Activated naive CD8-positive, alpha-beta T cell treated with anti-CD3 and anti-CD28 coated beads, Interleukin-2, amount 50 U/mL, for 24 hours (primary cell): Measurements from ENCODE around the gene SLC24A3.

Source experiments
- ATAC-seq: fragments of 150-1000 bp; cut with Tn5 transposase; one replicate; pipeline ENCODE4 v1.10.0; 2021
- DNase-seq: peaks from one replicate; pipeline ENCODE4 v3.0.0; 2021
- H3K27ac Mint-ChIP-seq: one replicate; pipeline ENCODE4 v1.8.0; 2021; ENCODE audit warnings: mild to moderate bottlenecking, mixed read lengths
- H3K27me3 Mint-ChIP-seq: one replicate; pipeline ENCODE4 v1.8.0; 2021; ENCODE audit warnings: mixed read lengths
- H3K36me3 Mint-ChIP-seq: one replicate; pipeline ENCODE4 v1.8.0; 2021; ENCODE audit warnings: low read depth, mixed read lengths
- H3K4me1 Mint-ChIP-seq: one replicate; pipeline ENCODE4 v1.8.0; 2021; ENCODE audit warnings: mixed read lengths
- H3K4me3 Mint-ChIP-seq: one replicate; pipeline ENCODE4 v1.8.0; 2021; ENCODE audit warnings: mild to moderate bottlenecking, moderate library complexity, mixed read lengths
- H3K9me3 Mint-ChIP-seq: one replicate; pipeline ENCODE4 v1.8.0; 2021; ENCODE audit warnings: mixed read lengths

SLC24A3 gene

DNA sequence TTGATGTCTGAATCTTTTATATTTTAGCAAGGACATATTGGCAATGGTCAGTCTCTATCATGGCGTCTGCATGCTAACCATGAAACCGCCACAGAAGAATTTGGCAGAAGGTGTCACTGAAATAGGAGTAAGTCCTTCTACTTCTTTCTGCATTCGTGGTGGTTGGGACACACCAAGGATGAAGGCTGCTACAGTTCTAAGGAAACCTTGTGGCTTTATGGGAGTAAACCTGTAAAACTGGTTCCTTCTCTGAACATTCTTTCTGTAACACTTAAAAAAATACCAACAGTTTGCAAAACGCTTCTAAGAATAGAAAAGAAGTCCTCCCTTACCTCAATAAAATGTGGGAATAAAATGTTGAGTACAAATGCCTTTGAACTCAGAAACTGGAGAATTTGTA, 195.3 kb downstream of the SLC24A3 start:
- no peak for ATAC-seq

DNA sequence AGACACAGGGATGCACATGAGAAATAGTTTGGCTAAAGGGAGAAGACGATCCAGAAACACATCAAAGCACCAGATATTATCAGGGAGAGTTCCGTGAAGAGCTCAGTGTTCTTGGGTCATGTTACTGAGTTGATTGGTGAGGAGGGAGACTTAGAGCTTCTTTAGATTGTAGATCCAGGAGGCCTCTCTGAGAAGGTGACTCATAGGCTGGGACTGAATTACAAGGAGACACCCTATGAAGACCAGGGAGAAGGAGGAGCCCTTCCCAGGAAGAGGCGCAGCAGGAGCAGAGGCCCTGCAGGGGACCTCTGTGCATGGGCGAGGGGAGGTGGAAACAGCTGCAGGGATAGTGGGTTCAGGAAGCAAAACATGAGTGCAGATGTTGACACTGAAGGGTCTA, 196.5 kb downstream of the SLC24A3 start:
- H3K9me3 Mint-ChIP-seq, result peaks cover 5% of the 10 kb centered on the region
- H3K4me1 Mint-ChIP-seq, result no peaks in the 10 kb centered on the region
- DNase-seq (no peak), ATAC-seq (no peak)
- H3K27ac Mint-ChIP-seq, result no peak overlapping the region
- no peak overlapping the region for H3K4me3 Mint-ChIP-seq
- no peaks in the 10 kb centered on the region for H3K36me3 Mint-ChIP-seq
- H3K27me3 Mint-ChIP-seq, result peaks cover 4% of the 10 kb centered on the region

More for the DNA sequence above, 195.3 kb downstream of the SLC24A3 start:
- peaks cover 4% of the 10 kb centered on the region for H3K27me3 Mint-ChIP-seq
- H3K36me3 Mint-ChIP-seq, result no peaks in the 10 kb centered on the region
- no peak for DNase-seq
- H3K9me3 Mint-ChIP-seq, result peaks cover 5% of the 10 kb centered on the region
- H3K4me3 Mint-ChIP-seq, result no peak overlapping the region
- no peak overlapping the region for H3K27ac Mint-ChIP-seq
- H3K4me1 Mint-ChIP-seq, result no peaks in the 10 kb centered on the region

DNA sequence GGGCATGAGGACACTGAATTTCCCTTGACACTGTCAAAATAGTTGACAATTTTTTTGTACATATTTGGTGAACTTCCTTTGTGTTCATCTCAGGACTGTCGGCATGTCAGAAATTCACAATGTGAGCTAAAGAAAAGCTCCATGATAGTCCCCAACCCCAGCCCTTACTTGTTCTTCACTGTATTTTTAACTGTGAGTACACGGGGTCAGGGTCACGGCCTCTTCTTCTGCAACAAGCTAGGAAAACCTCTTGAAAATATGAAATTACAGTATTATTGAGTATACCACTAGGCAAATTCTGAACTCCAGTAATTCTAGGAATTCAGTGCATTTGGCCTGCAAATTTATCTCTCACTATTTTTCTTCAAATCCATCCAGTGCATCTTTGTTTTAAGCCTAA, 199.4 kb downstream of the SLC24A3 start:
- Mint-ChIP-seq H3K36me3 (no peaks in the 10 kb centered on the region), H3K27me3 (peaks cover 4% of the 10 kb centered on the region), H3K4me1 (no peaks in the 10 kb centered on the region), H3K4me3 (no peak overlapping the region), H3K9me3 (peaks cover 5% of the 10 kb centered on the region), H3K27ac (no peak overlapping the region)
- ATAC-seq (no peak), DNase-seq (no peak)

DNA sequence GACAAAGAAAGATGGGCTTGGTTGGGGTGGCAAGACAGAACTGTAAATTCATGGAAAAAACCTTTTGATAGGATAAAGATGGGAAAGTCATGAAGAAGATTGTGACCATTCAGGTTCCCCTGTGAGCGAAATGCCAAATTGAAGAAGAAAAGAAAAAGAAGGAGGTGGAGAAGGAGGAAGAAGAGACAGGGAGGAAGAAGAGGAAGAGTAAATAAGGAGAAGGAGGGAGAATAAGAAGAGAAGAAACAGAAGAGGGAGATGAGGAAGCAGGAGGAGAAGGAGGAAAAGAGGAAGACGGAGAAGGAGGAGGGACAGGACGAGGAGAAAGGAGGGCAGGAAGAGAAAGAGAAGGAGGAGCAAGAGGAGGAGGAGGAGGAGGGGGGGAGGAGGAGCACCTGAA, 199.8 kb downstream of the SLC24A3 start:
- no peak for DNase-seq
- Mint-ChIP-seq H3K4me3 (no peak overlapping the region), H3K9me3 (peaks cover 5% of the 10 kb centered on the region), H3K36me3 (no peaks in the 10 kb centered on the region), H3K4me1 (no peaks in the 10 kb centered on the region), H3K27me3 (peaks cover 4% of the 10 kb centered on the region), H3K27ac (no peak overlapping the region)
- ATAC-seq, result no peak

- no peak for DNase-seq
- Mint-ChIP-seq H3K9me3 (peaks cover 5% of the 10 kb centered on the region), H3K4me1 (no peaks in the 10 kb centered on the region), H3K27ac (no peak overlapping the region), H3K4me3 (no peak overlapping the region), H3K27me3 (peaks cover 3% of the 10 kb centered on the region), H3K36me3 (no peaks in the 10 kb centered on the region)
- no peak for ATAC-seq
Measured at GRCh38 chr20:19414600-19414999, 202.2 kb downstream of the SLC24A3 start.

DNA sequence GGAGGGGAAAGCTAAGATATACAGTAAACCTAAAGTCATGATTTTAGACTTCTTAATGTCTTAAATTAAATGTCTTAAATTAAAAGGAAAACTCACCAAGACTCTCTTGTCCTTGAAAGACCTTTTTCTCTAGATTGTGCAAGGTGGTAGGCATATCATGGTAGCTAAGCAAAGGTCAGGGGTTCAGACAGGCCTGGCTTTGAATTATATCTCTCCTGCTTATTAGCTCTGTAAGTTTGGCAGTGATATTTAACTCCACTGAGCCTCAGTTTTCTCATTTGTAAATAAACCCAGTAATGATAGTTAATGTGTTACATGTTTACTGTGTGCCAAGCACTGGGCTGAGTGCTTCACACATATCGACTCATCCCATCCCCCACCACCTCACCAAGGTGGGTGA, 203.3 kb downstream of the SLC24A3 start:
- DNase-seq (no peak), ATAC-seq (no peak)
- Mint-ChIP-seq H3K9me3 (no peaks in the 10 kb centered on the region), H3K27ac (no peak overlapping the region), H3K27me3 (peaks cover 3% of the 10 kb centered on the region), H3K36me3 (no peaks in the 10 kb centered on the region), H3K4me1 (no peaks in the 10 kb centered on the region), H3K4me3 (no peak overlapping the region)

- DNase-seq (no peak), ATAC-seq (no peak)
- Mint-ChIP-seq H3K4me3 (no peak overlapping the region), H3K27me3 (peaks cover 3% of the 10 kb centered on the region), H3K27ac (no peak overlapping the region), H3K9me3 (no peaks in the 10 kb centered on the region), H3K36me3 (no peaks in the 10 kb centered on the region), H3K4me1 (no peaks in the 10 kb centered on the region)
Measured at GRCh38 chr20:19416627-19417026, 204.2 kb downstream of the SLC24A3 start.

DNA sequence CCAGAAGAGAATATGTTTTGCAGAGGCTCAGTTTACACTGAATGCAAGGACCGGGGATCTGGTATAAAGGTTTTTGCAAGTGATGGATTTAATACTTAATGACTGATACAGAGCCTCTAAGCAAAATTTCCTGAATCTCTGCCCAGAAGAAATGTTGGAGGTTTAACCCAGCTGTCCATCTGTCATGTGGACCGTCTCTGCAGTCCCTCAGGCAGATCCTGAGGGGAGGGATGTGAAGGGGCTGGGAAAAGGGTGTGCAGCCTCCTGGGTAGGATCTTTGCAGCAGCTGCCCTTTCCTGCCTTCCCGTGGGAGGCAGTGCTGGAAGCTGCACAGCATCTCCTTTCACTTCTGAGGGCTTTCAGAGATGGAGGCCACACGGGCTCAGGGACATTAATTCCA, 207.0 kb downstream of the SLC24A3 start:
- no peak for ATAC-seq
- Mint-ChIP-seq H3K4me1 (no peaks in the 10 kb centered on the region), H3K9me3 (no peaks in the 10 kb centered on the region), H3K4me3 (no peak overlapping the region), H3K36me3 (no peaks in the 10 kb centered on the region), H3K27me3 (no peaks in the 10 kb centered on the region), H3K27ac (no peak overlapping the region)
- no peak for DNase-seq

DNA sequence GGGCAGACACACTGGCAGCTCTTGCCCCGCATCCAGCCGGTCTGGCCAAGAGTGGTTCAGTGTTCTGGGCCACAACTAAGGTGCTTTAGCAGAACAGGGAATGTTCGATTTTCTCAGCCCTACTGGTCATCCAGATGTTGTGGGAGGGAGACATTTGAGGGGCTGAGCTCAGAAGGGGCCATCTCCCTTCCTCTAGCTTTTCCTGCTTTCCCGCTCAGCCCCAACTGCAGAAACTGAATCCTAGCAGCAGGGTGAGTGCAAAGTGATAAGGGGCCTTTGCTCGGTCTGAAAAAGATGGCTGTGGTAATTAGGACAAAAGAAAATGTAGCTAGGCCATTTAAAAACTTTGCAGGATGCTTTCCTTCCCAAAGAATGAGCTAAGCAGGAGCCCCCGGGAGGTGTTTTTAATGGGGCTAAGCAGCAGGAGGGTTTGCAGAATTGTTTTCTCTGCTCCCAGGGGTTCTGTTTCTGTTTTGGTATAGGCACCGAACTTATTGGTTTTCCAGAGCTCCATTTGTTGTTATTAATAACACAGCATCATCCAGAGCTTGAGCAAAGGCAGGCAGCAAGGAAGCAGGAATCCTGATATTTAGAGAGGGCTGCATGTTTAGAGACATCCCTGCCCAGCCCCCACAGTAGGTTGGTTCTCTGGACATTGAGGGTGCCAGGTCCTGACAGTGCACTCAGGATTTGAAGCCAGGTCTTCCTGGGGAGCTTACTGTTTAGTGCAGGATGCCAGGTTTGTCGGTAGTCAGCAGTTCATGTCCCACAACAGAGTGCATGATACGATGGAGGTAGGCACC, 210.9 kb downstream of the SLC24A3 start:
- Mint-ChIP-seq H3K27ac (no peak overlapping the region), H3K36me3 (no peaks in the 10 kb centered on the region)
- DNase-seq, result no peak

GRCh38 chr20:19423900-19424620, 211.6 kb downstream of the SLC24A3 start:
- Mint-ChIP-seq H3K4me3 (no peak overlapping the region), H3K9me3 (no peaks in the 10 kb centered on the region), H3K4me1 (no peaks in the 10 kb centered on the region), H3K36me3 (no peaks in the 10 kb centered on the region), H3K27ac (no peak overlapping the region), H3K27me3 (no peaks in the 10 kb centered on the region)
- DNase-seq, result no peak
- ATAC-seq, result no peak

More for the DNA sequence above, 210.9 kb downstream of the SLC24A3 start:
- no peak for ATAC-seq
- Mint-ChIP-seq H3K27me3 (no peaks in the 10 kb centered on the region), H3K4me3 (no peak overlapping the region), H3K4me1 (no peaks in the 10 kb centered on the region), H3K9me3 (no peaks in the 10 kb centered on the region)

DNA sequence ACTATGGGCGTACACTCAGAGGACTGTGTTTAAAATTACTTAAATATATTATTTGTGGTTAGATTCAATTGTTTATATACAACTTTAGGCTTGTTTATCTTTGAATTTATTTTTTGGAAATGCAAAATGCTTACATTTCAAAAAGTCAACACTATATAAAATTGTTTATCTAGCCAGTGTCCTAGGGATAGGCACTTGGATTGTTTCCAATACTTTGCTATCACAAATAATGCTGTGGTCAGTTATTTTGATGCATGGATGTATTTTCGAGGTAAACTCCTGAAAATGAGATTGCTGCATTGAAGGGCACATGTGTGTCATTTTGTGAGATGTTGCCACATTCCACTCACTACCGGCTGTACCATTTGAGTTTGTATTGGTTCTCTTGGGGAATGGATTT, 213.9 kb downstream of the SLC24A3 start:
- Mint-ChIP-seq H3K27ac (no peak overlapping the region), H3K36me3 (no peaks in the 10 kb centered on the region), H3K9me3 (no peaks in the 10 kb centered on the region), H3K4me3 (no peak overlapping the region), H3K4me1 (no peaks in the 10 kb centered on the region), H3K27me3 (no peaks in the 10 kb centered on the region)
- ATAC-seq, result no peak
- no peak for DNase-seq

GRCh38 chr20:19427480-19427879, 215.0 kb downstream of the SLC24A3 start:
- no peaks in the 10 kb centered on the region for H3K36me3 Mint-ChIP-seq
- DNase-seq (no peak), ATAC-seq (no peak)
- H3K27me3 Mint-ChIP-seq, result no peaks in the 10 kb centered on the region
- no peak overlapping the region for H3K4me3 Mint-ChIP-seq
- no peaks in the 10 kb centered on the region for H3K4me1 Mint-ChIP-seq
- no peak overlapping the region for H3K27ac Mint-ChIP-seq
- no peaks in the 10 kb centered on the region for H3K9me3 Mint-ChIP-seq

GRCh38 chr20:19427913-19428312, 215.5 kb downstream of the SLC24A3 start:
- Mint-ChIP-seq H3K9me3 (no peaks in the 10 kb centered on the region), H3K27me3 (no peaks in the 10 kb centered on the region), H3K4me3 (no peak overlapping the region), H3K4me1 (no peaks in the 10 kb centered on the region), H3K36me3 (no peaks in the 10 kb centered on the region), H3K27ac (no peak overlapping the region)
- DNase-seq (no peak), ATAC-seq (no peak)

DNA sequence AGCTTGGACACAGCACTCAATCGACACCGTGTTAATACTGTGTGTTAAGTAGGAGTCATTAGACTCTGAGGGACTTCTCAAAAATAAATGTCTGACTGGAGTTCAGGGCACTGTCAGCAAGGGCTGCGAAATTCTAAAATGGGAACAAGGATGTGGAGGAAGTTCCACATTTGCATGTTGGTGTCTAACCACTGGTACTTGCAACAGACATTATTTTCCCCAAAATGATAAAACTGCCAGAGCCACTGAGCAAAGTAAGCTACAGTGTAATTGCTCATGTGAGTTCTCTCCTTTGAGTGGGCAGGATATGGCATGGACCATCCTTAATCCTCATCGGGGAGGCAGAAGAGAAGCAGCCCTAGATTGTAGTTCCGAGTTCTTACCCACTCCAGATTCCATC, 215.9 kb downstream of the SLC24A3 start:
- H3K4me3 Mint-ChIP-seq, result no peak overlapping the region
- no peaks in the 10 kb centered on the region for H3K36me3 Mint-ChIP-seq
- DNase-seq (no peak), ATAC-seq (no peak)
- H3K27me3 Mint-ChIP-seq, result no peaks in the 10 kb centered on the region
- H3K9me3 Mint-ChIP-seq, result no peaks in the 10 kb centered on the region
- H3K27ac Mint-ChIP-seq, result no peak overlapping the region
- H3K4me1 Mint-ChIP-seq, result no peaks in the 10 kb centered on the region

DNA sequence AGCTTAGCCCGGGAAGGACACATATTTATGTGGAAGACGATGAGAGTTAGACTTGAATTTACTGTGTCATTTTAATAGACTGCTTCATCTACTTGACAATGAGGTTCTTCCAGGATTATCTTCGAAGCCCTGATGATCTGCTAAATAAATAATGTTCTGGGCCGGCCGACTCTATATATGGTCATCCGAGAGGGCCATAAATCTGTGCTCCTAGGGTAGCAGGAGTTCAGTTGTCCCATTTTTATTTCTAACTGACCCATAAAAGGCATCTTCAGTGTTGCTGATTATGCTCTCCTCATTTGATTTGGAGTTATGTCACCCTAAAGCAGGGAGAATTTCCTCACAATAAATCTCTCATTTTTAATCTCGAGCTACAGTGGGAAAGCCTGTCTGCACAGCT, 217.1 kb downstream of the SLC24A3 start:
- Mint-ChIP-seq H3K4me1 (peaks cover 6% of the 10 kb centered on the region), H3K36me3 (no peaks in the 10 kb centered on the region), H3K27ac (no peak overlapping the region), H3K27me3 (no peaks in the 10 kb centered on the region), H3K4me3 (no peak overlapping the region), H3K9me3 (no peaks in the 10 kb centered on the region)
- ATAC-seq (no peak), DNase-seq (no peak)
